Effector CD4-positive, alpha-beta T cell (primary cell): ENCODE measurements around the gene DCAF17.
"Not testable (repeated sequence)": the region's sequence is repeated elsewhere in the genome, so short reads cannot be mapped to it uniquely, and the experiment has no call there.

ENCODE experiments used
- DNase-seq: peaks from one replicate; pipeline ENCODE4 v3.0.0-alpha.2; 2020

Gene DCAF17

DNA sequence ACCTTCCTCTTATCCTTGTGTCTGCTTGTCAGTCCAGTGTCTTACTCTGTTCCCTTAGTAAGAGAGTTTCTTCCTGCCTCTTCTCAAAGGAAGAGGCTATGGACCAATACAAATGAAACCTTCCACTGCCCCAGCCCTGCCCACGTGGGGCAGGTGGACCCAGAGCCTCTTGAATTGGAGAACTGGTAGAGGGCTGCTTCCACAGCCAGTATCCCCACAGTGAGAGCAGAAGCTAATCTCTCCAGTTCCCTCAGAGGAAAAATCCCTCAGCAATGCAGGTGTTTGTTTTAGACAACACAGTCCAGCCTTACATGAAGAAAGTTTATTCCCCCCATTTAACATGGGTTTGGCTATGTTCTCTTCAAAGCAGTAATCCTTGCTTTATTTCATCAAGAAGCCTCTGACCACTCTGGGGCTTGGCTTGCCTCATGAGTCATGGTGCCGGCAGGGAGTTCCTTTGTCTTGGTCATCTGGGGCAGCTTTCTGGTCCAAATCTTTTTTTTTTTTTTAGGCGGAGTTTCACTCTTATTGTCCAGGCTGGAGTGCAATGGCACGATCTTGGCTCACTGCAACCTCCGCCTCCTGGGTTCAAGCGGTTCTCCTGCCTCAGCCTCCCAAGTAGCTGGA lies 81.8 kb downstream of the DCAF17 start:
- no peak for DNase-seq

DNA sequence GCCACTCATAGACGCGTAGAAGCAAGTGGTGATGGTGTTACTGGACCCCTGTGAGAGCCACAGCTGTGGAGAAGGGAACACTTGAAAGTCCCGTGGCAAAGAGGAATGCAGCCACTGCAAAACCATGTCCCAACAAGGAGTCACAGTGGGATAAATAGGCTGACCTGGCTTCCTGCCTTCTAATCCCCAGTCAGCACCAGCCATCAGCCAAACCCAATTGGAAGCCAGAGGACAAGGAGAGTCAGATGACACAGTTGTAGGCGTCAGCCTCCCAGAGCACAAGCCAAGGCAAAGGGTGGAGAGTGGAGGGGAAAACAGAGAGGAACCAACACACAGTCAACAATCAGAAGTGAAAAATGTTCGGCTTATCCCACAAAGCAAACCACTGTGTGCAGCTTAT lies 82.8 kb downstream of the DCAF17 start:
- DNase-seq, result no peak

DNA sequence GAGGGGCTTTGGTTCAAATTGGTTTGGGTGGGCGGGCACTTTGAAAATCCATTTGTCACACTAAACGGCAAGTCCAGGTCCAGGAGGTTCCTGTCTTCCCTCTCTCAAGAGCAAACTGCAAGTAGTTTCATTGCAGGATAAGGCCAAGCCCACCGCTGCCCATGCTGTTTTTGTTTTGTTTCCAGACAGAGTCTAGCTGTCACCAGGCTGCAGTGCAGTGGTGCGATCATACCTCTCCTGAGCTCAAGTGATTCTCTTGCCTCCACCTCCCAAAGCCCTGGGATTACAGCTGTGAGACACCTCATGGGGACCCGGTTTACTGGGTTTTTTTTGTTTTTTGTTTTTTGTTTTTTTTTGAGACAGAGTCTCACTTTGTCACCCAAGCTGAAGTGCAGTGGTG lies 86.4 kb downstream of the DCAF17 start:
- no peak for DNase-seq

DNA sequence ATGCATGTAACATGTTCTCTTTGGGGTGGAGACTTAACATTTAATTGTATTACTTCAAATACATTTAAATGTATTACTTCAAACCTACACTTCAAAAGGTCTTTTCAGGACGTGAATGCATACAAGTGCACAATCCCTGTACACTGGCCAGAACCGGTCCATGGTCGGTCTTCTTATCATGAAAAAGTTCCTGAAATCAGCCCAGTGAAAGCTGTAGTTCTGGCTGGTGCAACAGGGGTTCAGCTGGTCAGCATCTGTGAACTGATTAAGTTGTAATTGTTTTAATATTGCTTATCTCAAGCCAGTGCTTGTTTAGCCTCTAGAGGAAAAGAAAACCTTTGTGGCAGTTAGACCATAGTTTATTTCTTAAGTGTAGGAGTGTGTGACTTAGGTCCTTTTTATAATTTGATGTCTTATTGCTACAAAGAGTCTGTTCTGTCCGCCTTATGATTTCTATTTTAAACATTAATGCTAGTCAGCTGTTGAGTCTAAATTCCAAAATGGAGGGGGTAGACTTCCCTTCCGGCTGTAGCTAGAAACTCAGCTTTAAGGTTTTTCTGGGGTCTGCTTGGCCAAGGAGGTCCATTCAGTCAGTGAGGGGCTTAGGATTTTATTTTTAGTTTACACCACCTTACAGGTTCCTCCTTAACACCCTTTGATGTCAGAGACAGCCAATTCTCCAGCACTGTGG lies 87.5 kb downstream of the DCAF17 start:
- no peak for DNase-seq

DNA sequence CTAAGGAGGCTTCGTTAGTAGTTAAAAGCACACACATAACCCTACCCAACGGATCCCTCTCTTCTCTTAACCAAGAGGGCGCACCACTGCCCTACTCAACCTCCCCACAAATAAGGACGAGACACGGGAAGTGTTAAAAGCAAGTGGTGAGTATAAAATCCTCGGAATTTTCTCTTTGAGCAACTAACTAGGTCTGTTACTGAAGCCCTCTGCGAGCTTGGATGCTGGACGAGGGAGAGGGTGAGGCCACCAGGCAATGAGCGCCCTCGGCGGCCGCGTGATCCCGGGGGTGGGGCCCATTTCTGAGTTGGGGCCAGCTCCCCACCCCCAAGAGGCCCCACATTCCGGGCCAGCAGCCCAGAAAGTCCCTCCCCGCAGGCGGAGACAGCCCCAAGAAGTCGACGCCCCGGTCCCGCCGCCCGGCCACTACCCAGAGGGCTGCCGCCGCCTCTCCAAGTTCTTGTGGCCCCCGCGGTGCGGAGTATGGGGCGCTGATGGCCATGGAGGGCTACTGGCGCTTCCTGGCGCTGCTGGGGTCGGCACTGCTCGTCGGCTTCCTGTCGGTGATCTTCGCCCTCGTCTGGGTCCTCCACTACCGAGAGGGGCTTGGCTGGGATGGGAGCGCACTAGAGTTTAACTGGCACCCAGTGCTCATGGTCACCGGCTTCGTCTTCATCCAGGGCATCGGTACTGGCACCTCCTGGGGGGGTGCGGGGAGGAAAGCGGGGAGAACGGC lies 88.2 kb downstream of the DCAF17 start, which contains the start of gene CYBRD1:
CYBRD1 (plus strand) TSS at position 423 of the 736 bp plus-strand sequence; CDS start at position 495, 72 bp downstream.
- no peak for DNase-seq

DNA sequence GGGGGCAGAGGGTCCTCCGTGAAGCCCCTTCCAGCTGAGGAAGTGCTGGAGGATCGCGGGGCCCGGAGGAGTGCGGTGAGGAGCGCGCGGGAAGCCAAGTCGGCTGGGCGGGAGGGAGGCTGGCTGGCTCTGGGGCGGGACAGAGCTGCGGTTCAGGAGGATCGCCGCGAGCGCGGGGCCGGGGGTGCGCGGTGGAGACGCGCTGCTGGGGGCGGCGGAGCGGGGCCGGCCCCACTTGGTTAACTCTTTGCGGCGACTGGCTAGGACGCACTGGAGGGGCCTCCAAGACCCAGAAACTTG lies 88.7 kb downstream of the DCAF17 start:
- DNase-seq, result no peak

DNA sequence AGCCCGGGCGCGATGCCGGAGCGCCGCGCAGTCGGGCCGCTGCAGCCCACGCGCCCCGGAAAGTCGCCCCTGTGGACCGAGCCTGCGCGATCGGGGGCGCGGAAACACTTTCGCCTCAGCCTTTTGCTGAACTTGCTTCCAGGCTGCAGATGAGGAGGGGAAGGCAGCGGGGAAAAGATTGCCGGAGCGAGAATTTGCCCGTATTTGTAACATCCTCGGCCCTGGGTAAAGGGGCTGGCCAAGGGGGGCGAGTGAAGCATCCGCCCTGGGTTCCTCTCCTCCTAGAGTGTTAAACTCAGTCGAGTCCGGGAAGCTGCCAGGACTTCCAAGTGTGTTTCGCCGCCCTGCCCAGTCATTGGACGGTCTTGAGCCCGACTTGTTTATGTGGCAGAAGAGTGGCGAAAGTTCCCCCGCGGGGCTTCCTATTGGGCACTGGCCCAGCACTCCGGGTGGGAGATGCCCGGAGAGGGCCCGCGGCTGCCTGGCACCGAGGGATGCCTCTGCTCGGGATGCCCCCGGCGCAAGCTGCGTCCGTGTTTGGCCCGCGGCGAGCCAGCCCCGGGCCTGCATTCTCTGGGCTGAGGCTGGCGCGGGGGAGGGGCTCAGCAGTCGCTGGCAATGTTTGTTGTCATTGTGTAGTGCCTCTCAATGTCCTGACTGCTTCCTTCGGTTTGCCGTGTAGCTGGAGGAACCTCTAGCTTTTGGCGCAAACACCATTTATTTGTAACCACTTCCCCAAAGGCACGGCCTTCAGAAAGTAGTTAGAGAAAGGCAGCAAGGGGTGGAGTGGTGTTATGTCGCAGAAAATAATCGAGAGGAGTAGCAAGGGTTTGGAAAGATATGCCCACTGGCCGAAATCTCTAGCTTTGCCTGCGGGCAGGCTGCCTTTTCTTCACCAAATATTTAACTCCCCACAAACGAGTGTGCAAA lies 89.3 kb downstream of the DCAF17 start:
- DNase-seq, result no peak

DNA sequence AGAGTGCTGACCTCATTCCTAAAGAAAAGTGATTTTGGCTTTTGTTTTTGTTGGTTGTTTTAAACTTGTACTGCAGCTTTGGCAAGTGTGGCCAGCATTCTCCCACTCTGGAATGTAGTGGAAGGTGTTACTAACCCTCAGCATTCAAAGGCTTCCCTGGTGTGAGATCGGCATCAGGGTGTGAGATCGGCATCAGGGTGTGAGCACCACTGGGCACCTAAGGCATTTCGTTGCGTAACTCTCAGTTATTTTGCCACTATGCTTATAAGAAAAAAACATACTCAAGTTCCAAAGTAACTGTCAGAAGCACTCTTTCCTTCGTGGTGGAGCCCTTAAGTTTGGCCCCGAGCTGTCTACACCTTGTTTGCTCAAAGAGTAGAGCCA lies 90.0 kb downstream of the DCAF17 start:
- DNase-seq, result no peak

DNA sequence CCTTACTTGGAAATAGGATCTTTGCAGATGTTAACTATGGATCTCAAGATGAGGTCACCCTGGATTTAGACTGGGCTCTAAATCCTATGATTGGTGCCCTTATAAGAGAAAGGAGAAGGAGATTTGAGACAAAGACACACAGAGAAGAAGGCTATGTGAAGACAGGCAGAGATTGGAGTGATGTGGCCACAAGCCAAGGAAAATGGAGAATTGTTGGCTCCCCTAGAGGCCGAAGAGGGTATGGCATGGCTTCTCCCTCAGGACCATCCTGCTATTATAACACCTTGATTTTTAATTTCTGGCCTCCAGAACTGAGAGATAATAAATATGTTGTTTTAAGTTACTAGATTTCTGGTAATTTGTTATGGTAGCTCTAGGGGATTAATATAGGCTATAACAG lies 95.9 kb downstream of the DCAF17 start:
- no peak for DNase-seq

DNA sequence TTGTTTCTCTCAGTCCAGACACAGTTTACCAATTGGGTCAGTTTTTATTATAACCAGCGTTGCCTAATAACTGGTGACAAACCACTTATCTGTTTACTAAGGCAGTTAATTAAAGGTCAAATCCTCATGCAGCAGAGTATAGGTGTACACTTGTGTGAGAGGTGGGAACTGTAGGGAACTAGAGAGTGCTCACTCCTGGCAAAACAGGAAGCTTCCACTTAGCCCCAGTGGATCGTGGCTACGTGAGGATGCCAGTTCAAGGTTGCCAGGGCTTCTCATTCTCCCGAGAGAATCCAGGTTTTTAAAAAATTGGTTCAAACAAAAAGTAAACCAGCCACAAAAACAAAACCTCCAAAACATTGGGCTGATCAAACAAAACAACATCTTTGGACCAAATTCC lies 96.4 kb downstream of the DCAF17 start:
- DNase-seq, result no peak

DNA sequence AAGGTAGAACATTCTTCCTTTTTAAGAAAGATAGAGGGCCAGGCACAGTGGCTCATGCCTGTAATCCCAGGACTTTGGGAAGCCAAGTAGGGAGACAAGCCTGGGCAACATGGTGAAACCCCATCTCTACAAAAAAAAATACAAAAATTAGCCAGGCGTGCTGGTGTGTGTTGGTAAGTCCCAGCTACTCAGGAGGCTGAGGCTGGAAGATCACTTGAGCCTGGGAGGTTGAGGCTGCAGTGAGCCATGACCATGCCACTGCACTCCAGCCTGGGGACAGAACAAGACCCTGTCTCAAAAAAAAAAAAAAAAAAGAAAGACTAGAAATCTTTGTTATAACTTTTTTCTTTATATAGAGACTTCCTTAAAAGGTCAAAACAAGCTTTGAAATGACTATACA lies 96.8 kb downstream of the DCAF17 start:
- DNase-seq, result not testable (repeated sequence)

DNA sequence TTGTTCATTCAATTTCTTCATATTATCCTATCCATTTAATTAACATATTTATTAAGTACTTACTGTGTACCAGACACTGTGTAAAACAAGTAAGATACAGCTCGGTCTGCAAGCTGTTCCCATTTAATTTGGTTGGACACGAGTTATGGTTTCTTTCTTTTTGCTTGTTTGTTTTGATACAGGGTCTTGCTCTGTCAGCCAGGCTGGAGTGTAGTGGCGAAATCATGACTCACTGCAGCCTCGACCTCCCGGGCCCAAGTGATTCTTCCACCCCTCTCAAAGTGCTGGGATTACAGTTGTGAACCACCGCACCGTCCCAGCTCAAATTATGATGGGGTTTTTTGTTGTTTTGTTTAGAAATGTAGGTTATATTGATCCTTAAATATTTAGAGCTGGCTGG lies 97.3 kb downstream of the DCAF17 start:
- DNase-seq, result no peak

DNA sequence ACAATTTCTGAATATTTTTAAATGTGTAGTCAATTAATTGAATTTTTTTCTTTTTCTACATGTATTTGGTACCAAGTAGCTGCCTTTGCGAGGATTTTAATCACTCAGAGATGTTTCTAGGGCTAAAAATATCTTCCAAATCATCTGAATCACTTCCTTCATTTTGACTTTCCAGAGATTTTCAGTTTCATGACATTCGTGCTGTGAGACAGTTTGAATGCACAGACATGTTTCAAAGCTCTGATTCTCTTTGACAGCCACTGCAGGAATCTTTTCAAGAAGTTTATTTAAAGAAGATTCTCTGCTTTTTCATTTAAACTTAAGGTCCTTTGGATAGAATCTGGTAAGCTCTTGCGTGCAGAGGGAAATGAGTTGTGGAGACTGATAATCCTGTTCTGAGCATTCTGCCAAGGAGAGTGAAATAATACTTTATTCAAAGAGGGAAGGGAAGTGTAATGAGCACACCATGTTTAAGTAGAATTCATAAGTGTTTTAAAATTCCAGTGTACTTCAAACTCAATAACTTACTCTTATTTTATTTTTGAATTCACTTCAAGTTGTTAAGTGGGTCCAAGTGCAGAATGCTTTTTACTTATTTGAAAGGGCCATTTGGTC lies 97.9 kb downstream of the DCAF17 start:
- DNase-seq, result no peak

DNA sequence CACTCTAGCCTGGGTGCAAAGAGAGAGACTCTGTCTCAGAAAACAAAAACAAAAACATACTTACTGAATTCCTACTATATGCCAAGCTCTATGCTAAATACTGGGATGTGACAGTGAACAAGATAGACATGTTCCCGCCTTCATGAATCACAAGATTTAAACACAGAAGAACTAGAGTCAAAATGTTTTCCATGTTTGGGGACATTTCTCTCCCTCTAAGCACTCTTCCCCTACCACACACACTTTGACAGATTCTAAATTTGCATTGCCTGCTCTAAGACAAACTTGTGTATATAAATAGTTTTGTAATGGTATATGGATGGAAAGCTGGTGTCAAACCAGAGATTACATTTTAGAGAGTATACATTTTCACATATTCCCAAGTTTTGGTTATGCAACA lies 99.3 kb downstream of the DCAF17 start:
- DNase-seq, result no peak
